Osteoblast (primary cell): ENCODE data around the gene PCCA. TPM values are rescaled to one million over a fixed set of nuclear protein-coding genes. Genes with fewer than 3 reads are reported as not detected.

ENCODE experiments used
- DNase-seq: peaks from one replicate; pipeline ENCODE4 v3.0.0; 2011; ENCODE audit warnings: low spot score, mixed read lengths; ENCODE audit not compliant: insufficient read length; ENCODE audit errors: missing footprints
- H2AFZ ChIP-seq: 2 replicates; pipeline ENCODE4 v1.6.0; 2011; ENCODE audit warnings: mild to moderate bottlenecking, low read length
- H3K27ac ChIP-seq: 2 replicates; pipeline ENCODE4 v1.5.1; 2011; ENCODE audit warnings: mild to moderate bottlenecking, low read depth, low read length, moderate library complexity
- H3K27me3 ChIP-seq: 2 replicates; pipeline ENCODE4 v1.6.0; 2012; ENCODE audit warnings: mild to moderate bottlenecking, control low read depth, inconsistent platforms, low read length, moderate library complexity; ENCODE audit not compliant: insufficient read depth
- H3K36me3 ChIP-seq: 2 replicates; pipeline ENCODE4 v1.5.1; 2011; ENCODE audit warnings: mild to moderate bottlenecking, low read length, control low read depth, moderate library complexity; ENCODE audit not compliant: insufficient read depth
- H3K4me1 ChIP-seq: 2 replicates; pipeline ENCODE4 v1.5.1; 2011; ENCODE audit warnings: mild to moderate bottlenecking, low read length, control low read depth, moderate library complexity; ENCODE audit not compliant: insufficient read depth
- H3K4me2 ChIP-seq: 2 replicates; pipeline ENCODE4 v1.6.0; 2011; ENCODE audit warnings: mild to moderate bottlenecking, low read length; ENCODE audit not compliant: insufficient read depth
- H3K4me3 ChIP-seq: fragments of 200-600 bp; sonication (generic); 3 replicates; pipeline ENCODE4 v1.5.1; 2012; ENCODE audit warnings: mild to moderate bottlenecking, low read length, inconsistent platforms; ENCODE audit not compliant: insufficient read depth
- H3K79me2 ChIP-seq: 2 replicates; pipeline ENCODE4 v1.6.0; 2012; ENCODE audit warnings: mild to moderate bottlenecking, low read length, control low read depth, inconsistent platforms; ENCODE audit not compliant: insufficient read depth
- H3K9me3 ChIP-seq: 2 replicates; pipeline ENCODE4 v1.5.1; 2011; ENCODE audit warnings: low read depth, low read length, control low read depth
- H4K20me1 ChIP-seq: 2 replicates; pipeline ENCODE4 v1.6.0; 2012; ENCODE audit warnings: mild to moderate bottlenecking, low read length, control low read depth; ENCODE audit not compliant: insufficient read depth
- CTCF ChIP-seq: IDR thresholded peaks from 2 replicates; pipeline ENCODE4 v1.5.1; 2011; ENCODE audit warnings: mild to moderate bottlenecking, low read depth, low read length, moderate library complexity; ENCODE audit errors: extremely low read depth
- total RNA-seq: library from RNA; depleted of rRNA; stranded (reverse); fragments of >200 nt; gene quantifications from 2 replicates; pipeline ENCODE4 v1.2.3, GENCODE V29; 2012

The PCCA gene
- total RNA-seq, 1 donor = 40.5 TPM

- H3K9me3 ChIP-seq = no peaks in the 10 kb centered on the region
- H3K27ac ChIP-seq = no peak overlapping the region
- no peak for TF ChIP-seq CTCF
- no peak overlapping the region for H3K4me2 ChIP-seq
- DNase-seq = no peak
- no peak overlapping the region for H3K4me3 ChIP-seq
- no peaks in the 10 kb centered on the region for H4K20me1 ChIP-seq
- no peaks in the 10 kb centered on the region for H3K36me3 ChIP-seq
- no peaks in the 10 kb centered on the region for H3K27me3 ChIP-seq
- H2AFZ ChIP-seq = no peak overlapping the region
- H3K79me2 ChIP-seq = no peaks in the 10 kb centered on the region
- no peaks in the 10 kb centered on the region for H3K4me1 ChIP-seq
Measured at GRCh38 chr13:100298691-100299090, 209.8 kb downstream of the PCCA start.

GRCh38 chr13:100300243-100300642, 211.3 kb downstream of the PCCA start:
- Histone ChIP-seq H3K36me3 (no peaks in the 10 kb centered on the region), H3K4me2 (no peak overlapping the region), H3K4me3 (no peak overlapping the region), H3K4me1 (no peaks in the 10 kb centered on the region), H4K20me1 (no peaks in the 10 kb centered on the region), H3K27me3 (no peaks in the 10 kb centered on the region), H3K27ac (no peak overlapping the region), H3K9me3 (no peaks in the 10 kb centered on the region), H3K79me2 (no peaks in the 10 kb centered on the region), H2AFZ (no peak overlapping the region)
- TF ChIP-seq CTCF = no peak
- DNase-seq = no peak

GRCh38 chr13:100300708-100301107, 211.8 kb downstream of the PCCA start:
- no peak overlapping the region for H3K4me3 ChIP-seq
- DNase-seq = no peak
- H3K27ac ChIP-seq = no peak overlapping the region
- no peaks in the 10 kb centered on the region for H3K4me1 ChIP-seq
- no peak overlapping the region for H3K4me2 ChIP-seq
- no peaks in the 10 kb centered on the region for H3K27me3 ChIP-seq
- H4K20me1 ChIP-seq = no peaks in the 10 kb centered on the region
- no peaks in the 10 kb centered on the region for H3K79me2 ChIP-seq
- no peaks in the 10 kb centered on the region for H3K9me3 ChIP-seq
- H3K36me3 ChIP-seq = no peaks in the 10 kb centered on the region
- no peak overlapping the region for H2AFZ ChIP-seq
- TF ChIP-seq CTCF = no peak

GRCh38 chr13:100301418-100301817, 212.5 kb downstream of the PCCA start:
- Histone ChIP-seq H3K79me2 (no peaks in the 10 kb centered on the region), H3K9me3 (no peaks in the 10 kb centered on the region), H2AFZ (no peak overlapping the region), H3K4me3 (no peak overlapping the region), H3K4me2 (no peak overlapping the region), H3K27ac (no peak overlapping the region), H4K20me1 (no peaks in the 10 kb centered on the region), H3K4me1 (no peaks in the 10 kb centered on the region), H3K36me3 (no peaks in the 10 kb centered on the region), H3K27me3 (no peaks in the 10 kb centered on the region)
- DNase-seq = no peak
- TF ChIP-seq CTCF = no peak
